ENCODE data around the gene UMODL1. TPM values are rescaled to one million over a fixed set of nuclear protein-coding genes. Genes with fewer than 3 reads are reported as not detected.

UMODL1 gene
- total and polyA plus RNA-seq, 3 donors from 2014 or later, result 1.7 to 7.8 (median 6.8) TPM

DNA sequence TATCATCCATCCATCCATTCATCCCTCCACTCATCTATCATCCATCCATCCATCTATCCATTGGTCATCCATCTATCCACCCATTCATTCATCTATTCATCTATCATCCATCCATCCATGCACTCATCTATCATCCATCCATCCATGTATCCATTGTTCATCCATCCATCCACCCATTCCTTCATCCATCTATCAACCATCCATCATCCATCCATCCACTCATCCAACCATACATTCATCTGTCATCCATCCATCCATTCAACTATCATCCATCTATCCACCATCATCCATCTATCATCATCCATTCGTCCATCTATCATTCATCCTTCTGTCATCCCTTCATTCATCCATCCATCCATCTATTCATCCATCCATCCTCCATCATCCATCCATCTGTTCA, 61.1 kb downstream of the UMODL1 start:
- 98 to 100% methylated on average over 1 of the region's 1 CpG for WGBS, 2 donors
- H3K36me3 ChIP-seq (ENCODE audit: low read depth, missing control alignments), result no peaks in the 10 kb centered on the region
- no peak overlapping the region for H3K27ac ChIP-seq
- H3K4me3 ChIP-seq, result no peak overlapping the region
- no peak for DNase-seq
- no peaks in the 10 kb centered on the region for H3K9me3 ChIP-seq
- no peaks in the 10 kb centered on the region for H3K4me1 ChIP-seq
- intact Hi-C loops (cut with DNase I; ENCODE audit: low total_unique reads), result no loop called here
- TF ChIP-seq, protein P1, sequence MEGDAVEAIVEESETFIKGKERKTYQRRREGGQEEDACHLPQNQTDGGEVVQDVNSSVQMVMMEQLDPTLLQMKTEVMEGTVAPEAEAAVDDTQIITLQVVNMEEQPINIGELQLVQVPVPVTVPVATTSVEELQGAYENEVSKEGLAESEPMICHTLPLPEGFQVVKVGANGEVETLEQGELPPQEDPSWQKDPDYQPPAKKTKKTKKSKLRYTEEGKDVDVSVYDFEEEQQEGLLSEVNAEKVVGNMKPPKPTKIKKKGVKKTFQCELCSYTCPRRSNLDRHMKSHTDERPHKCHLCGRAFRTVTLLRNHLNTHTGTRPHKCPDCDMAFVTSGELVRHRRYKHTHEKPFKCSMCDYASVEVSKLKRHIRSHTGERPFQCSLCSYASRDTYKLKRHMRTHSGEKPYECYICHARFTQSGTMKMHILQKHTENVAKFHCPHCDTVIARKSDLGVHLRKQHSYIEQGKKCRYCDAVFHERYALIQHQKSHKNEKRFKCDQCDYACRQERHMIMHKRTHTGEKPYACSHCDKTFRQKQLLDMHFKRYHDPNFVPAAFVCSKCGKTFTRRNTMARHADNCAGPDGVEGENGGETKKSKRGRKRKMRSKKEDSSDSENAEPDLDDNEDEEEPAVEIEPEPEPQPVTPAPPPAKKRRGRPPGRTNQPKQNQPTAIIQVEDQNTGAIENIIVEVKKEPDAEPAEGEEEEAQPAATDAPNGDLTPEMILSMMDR (IDR thresholded peaks at IDR 0.05), result no peak
- TF ChIP-seq POLR2A (IDR thresholded peaks at IDR 0.05), result no peak
- no peaks in the 10 kb centered on the region for H3K27me3 ChIP-seq

DNA sequence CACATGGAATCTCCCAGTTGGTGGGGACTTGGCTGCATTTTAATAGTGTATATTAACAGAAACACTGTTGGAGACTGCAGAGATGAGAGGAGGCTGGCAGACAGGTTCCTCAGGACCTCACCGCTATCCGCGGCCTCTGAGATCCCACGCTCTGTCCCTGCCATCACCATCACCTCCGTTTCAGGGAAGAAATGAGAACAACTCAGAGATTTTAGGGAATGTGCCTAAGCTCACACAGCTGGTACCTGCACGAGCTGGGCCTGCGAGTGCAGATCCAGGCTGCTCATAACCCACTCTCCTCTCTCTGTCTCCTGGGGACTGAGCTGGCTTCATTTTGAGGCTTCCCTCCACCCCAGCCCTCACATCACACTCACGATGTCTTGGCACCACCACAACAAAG, 62.0 kb downstream of the UMODL1 start:
- no peak for DNase-seq
- H3K27me3 ChIP-seq, result no peaks in the 10 kb centered on the region
- no peak overlapping the region for H3K27ac ChIP-seq
- TF ChIP-seq, protein P1 (IDR thresholded peaks at IDR 0.05), result no peak
- no peak for TF ChIP-seq POLR2A (IDR thresholded peaks at IDR 0.05)
- intact Hi-C loops (cut with DNase I; ENCODE audit: low total_unique reads), result no loop called here
- no peak overlapping the region for H3K4me3 ChIP-seq
- H3K4me1 ChIP-seq, result no peaks in the 10 kb centered on the region
- H3K36me3 ChIP-seq (ENCODE audit: low read depth, missing control alignments), result no peaks in the 10 kb centered on the region
- WGBS, 2 donors, result 90 to 96% methylated on average over 8 of the region's 8 CpGs
- no peaks in the 10 kb centered on the region for H3K9me3 ChIP-seq

DNA sequence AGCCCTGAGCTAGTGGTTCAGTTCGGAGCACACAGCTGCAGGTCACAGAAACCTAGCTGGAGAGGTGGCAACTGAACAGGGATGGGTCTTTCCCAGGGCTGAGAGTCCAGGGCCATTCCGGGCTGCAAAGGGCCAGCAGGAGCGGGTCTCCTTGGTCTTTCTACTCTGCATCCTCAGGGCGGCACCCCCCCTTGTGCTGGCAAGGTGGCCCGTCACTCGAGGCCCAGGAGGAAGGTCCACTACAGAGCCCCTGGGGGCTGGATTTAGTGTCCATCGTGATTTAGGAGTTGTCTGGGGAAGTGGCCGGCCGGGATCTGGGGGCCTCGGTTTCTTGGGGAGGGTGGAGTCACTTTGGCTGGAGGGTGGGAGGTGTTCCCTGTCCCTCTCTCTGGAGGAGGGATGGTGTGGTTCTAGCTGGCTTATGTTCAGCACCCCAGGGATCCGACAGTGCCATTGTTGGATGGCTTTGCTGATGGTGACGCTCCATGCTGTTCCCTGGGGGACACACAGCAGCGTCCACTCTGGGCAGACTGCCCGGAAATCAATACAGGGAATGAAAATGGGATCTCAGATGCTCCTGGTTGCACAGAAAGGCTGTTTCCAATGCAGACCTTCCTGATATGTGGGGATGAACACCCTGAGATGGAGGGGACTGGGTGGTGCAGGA, 64.4 kb downstream of the UMODL1 start:
- intact Hi-C loops (cut with DNase I; ENCODE audit: low total_unique reads), result no loop called here
- H3K36me3 ChIP-seq (ENCODE audit: low read depth, missing control alignments), result no peaks in the 10 kb centered on the region
- no peaks in the 10 kb centered on the region for H3K9me3 ChIP-seq
- no peak overlapping the region for H3K27ac ChIP-seq
- H3K4me1 ChIP-seq, result no peaks in the 10 kb centered on the region
- no peak overlapping the region for H3K4me3 ChIP-seq
- TF ChIP-seq, protein P1 (IDR thresholded peaks at IDR 0.05), result no peak
- no peak for TF ChIP-seq POLR2A (IDR thresholded peaks at IDR 0.05)
- H3K27me3 ChIP-seq, result no peaks in the 10 kb centered on the region
- 73 to 76% methylated on average over 4 to 13 of the region's 14 CpGs for WGBS, 2 donors
- DNase-seq, result no peak

DNA sequence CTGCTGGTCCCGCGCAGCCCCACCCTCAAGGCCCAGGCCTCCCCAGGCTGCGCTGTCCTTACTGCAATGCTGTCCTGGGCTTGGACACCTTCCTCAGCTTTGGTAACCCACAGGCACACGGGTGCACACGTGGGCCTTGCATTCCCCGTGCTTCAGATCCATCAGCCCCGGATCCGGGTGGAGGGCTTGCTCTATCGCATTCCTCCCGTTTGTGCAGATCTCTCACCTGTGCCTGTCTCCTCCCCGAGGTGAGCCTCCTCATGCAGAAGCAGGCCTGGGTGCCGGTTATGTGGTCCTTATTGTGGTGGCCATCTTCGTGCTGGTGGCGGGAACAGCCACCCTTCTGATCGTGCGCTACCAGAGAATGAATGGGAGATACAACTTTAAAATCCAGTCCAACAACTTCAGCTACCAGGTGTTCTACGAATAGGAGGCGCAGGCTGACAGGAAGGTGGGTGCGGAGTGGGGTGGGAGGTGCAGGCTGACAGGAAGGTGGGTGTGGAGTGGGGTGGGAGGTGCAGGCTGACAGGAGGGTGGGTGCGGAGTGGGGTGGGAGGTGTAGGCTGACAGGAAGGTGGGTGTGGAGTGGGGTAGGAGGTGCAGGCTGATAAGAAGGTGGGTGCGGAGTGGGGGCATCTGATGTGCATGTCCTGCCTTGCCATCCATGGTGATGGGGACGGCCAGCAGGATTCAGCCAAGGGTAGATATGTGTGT, 66.2 kb downstream of the UMODL1 start:
- 85 to 89% methylated on average over 20 to 22 of the region's 22 CpGs for WGBS, 2 donors
- Histone ChIP-seq H3K4me1 (no peaks in the 10 kb centered on the region), H3K27ac (no peak overlapping the region), H3K9me3 (no peaks in the 10 kb centered on the region), H3K4me3 (no peak overlapping the region), H3K27me3 (no peaks in the 10 kb centered on the region), H3K36me3 (ENCODE audit: low read depth, missing control alignments) (no peaks in the 10 kb centered on the region)
- intact Hi-C loops (cut with DNase I; ENCODE audit: low total_unique reads), result no loop called here
- no peak for TF ChIP-seq POLR2A (IDR thresholded peaks at IDR 0.05)
- no peak for DNase-seq

DNA sequence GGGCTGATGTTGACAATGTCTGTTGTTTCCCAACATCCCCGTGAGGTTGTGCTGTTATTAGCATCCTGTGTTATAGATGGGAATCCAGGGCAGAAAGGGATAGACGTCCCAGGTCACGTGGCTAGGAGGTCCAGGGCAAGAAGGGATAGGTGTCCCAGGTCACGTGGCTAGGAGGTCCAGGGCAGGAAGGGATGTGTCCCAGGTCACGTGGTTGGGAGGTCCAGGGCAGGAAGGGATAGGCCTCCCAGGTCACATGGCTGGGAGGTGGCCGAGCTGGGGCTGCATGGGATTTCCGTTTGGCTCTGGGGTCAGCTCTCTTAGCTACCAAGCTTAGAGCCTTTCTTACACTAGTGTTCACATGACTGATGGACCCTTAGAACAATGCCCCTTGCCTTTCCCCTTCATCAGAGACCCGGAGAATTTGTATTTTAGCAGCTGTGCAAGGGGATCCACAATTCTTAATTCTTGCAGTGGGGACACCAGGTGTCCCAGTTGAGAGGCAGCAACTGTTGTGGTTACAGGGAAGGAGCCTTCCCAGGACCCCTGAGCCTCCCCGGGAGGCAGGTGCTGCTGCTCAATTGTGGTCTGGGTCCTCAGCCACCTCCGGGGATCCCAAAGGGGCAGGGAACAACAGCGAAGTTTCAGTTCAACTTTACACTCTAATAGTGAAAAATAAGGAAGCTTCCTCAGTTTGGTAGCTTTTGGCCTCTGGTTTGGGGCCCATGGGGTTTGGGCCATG, 69.2 kb downstream of the UMODL1 start:
- DNase-seq, result no peak
- TF ChIP-seq POLR2A (IDR thresholded peaks at IDR 0.05), result no peak
- TF ChIP-seq, protein P1 (IDR thresholded peaks at IDR 0.05), result no peak
- Histone ChIP-seq H3K27ac (no peak overlapping the region), H3K4me1 (no peaks in the 10 kb centered on the region), H3K27me3 (no peaks in the 10 kb centered on the region), H3K4me3 (no peak overlapping the region), H3K36me3 (ENCODE audit: low read depth, missing control alignments) (no peaks in the 10 kb centered on the region), H3K9me3 (no peaks in the 10 kb centered on the region)
- WGBS, 2 donors, result 80 to 83% methylated on average over 7 to 11 of the region's 11 CpGs
- intact Hi-C loops (cut with DNase I; ENCODE audit: low total_unique reads), result loop anchor here (10.0 kb wide), 1 partner anchor 114 kb away; no protein-coding TSS in a partner anchor

Data from testis (tissue), 3 donors.